BE2C (cell line): ENCODE measurements around the gene MUC4.
"Not testable (repeated sequence)": the region's sequence is repeated elsewhere in the genome, so short reads cannot be mapped to it uniquely, and the experiment has no call there.

Experiments
- DNase-seq: peaks from one replicate; pipeline ENCODE4 v3.0.0-alpha.2; 2020
- H3K27me3 ChIP-seq: fragments of 250-450 bp; sonication (Bioruptor Pico); 2 replicates; pipeline ENCODE4 v1.5.1; 2020; ENCODE audit warnings: mild to moderate bottlenecking
- H3K36me3 ChIP-seq: fragments of 250-450 bp; sonication (Bioruptor Pico); 2 replicates; pipeline ENCODE4 v1.5.1; 2020; ENCODE audit warnings: mild to moderate bottlenecking
- H3K4me1 ChIP-seq: fragments of 250-450 bp; sonication (Bioruptor Pico); 2 replicates; pipeline ENCODE4 v1.5.1; 2020
- H3K4me3 ChIP-seq: 2 replicates; pipeline ENCODE4 v1.5.1; 2011; ENCODE audit warnings: low read depth, low read length
- H3K9me3 ChIP-seq: fragments of 250-450 bp; sonication (Bioruptor Pico); 2 replicates; pipeline ENCODE4 v1.5.1; 2020
- TF ChIP-seq, protein P1 (sequence below): IDR thresholded peaks from 2 replicates; pipeline ENCODE4 v1.5.1; 2012; ENCODE audit warnings: mild to moderate bottlenecking, low read depth, low read length

Gene MUC4

GRCh38 chr3:195744437-195744836 is 67.3 kb downstream of the MUC4 start:
- no peak for DNase-seq
- TF ChIP-seq, protein P1, sequence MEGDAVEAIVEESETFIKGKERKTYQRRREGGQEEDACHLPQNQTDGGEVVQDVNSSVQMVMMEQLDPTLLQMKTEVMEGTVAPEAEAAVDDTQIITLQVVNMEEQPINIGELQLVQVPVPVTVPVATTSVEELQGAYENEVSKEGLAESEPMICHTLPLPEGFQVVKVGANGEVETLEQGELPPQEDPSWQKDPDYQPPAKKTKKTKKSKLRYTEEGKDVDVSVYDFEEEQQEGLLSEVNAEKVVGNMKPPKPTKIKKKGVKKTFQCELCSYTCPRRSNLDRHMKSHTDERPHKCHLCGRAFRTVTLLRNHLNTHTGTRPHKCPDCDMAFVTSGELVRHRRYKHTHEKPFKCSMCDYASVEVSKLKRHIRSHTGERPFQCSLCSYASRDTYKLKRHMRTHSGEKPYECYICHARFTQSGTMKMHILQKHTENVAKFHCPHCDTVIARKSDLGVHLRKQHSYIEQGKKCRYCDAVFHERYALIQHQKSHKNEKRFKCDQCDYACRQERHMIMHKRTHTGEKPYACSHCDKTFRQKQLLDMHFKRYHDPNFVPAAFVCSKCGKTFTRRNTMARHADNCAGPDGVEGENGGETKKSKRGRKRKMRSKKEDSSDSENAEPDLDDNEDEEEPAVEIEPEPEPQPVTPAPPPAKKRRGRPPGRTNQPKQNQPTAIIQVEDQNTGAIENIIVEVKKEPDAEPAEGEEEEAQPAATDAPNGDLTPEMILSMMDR, result no peak

DNA sequence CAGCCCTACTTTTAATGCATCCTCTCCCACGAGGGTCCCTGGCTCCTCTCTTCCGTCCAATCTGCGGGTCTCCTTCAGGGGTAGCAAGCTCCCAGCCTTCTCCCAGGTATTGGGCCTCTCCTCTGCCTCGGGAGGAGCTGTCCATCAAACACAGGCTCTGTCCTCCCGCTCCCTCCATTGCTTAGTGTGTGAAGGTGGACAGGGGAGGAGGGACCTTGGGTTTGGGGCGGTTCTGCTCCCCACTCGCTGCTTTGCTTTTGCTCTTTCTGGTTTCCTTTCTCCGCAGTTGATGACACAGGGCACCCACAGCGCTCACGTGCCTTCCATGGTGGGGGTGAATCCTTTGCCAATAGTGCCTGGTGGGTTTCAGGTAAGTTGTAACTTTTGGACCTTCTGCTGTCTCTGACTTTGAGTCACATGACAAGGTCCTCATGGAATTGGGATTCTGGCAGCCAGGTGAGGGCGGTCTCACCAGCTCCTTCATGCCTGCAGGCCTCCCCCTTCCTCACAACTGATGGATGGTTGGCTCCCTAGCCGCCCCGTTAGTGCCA is 72.1 kb downstream of the MUC4 start:
- DNase-seq, result no peak
- Histone ChIP-seq H3K27me3 (peaks cover 2% of the 10 kb centered on the region; the same call in 1 of the 2 replicates), H3K4me3 (no peak overlapping the region), H3K4me1 (no peaks in the 10 kb centered on the region), H3K36me3 (no peaks in the 10 kb centered on the region), H3K9me3 (no peaks in the 10 kb centered on the region; the same call in 1 of the 2 replicates)
- TF ChIP-seq, protein P1, result no peak

More at GRCh38 chr3:195744437-195744836, 67.3 kb downstream of the MUC4 start:
- H3K27me3 ChIP-seq, result peaks cover 6% of the 10 kb centered on the region; the same call in 1 of the 2 replicates
- no peaks in the 10 kb centered on the region for H3K36me3 ChIP-seq
- no peaks in the 10 kb centered on the region; the same call in 1 of the 2 replicates for H3K9me3 ChIP-seq
- no peak overlapping the region for H3K4me3 ChIP-seq
- H3K4me1 ChIP-seq, result no peaks in the 10 kb centered on the region

DNA sequence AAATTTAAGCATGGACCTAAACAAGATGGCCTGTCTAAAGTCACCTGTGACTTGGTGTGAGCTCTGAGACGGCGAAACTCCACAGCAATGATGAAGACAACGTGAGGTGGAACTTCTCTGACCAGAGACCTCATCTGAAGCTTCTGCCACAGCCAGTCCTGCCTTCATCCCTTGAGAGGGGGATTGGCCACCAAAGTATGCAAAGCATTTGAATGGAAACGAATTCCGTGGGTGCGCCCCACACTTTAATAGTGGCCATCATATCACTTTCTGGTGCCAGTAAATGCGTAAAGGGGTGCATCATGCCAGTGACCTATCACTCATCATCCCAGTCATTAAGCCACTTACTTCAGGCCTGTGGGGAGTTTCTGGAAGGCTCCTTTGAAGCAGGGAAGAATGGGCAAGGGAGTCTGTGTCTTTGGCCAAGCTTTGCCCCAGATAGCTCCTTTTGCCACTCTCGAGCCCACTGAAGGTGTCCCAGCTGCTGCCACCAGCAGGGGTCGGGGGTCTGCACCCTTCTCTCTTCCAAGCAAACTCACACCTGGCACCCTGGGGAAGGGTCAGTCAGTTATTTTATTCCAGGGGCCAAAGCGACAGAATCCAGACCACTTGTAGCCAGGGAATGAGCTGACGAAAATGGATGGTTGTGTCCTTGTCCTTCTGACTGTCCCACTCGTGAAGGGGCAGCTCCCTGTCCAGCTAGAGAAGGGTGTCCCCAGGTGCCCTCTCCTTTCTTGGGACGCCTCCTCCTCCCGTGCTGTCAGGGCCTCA is 73.3 kb downstream of the MUC4 start:
- no peak overlapping the region for H3K4me3 ChIP-seq
- DNase-seq, result no peak
- no peaks in the 10 kb centered on the region for H3K36me3 ChIP-seq
- H3K4me1 ChIP-seq, result no peaks in the 10 kb centered on the region
- no peaks in the 10 kb centered on the region for H3K9me3 ChIP-seq
- TF ChIP-seq, protein P1, result 0 out of 2 replicates have a peak, but pooled peaks have one; percentile 12
- no peaks in the 10 kb centered on the region for H3K27me3 ChIP-seq

GRCh38 chr3:195737782-195738181 is 73.9 kb downstream of the MUC4 start:
- H3K9me3 ChIP-seq, DNase-seq, H3K27me3 ChIP-seq, H3K4me3 ChIP-seq, H3K36me3 ChIP-seq, H3K4me1 ChIP-seq: not testable (repeated sequence)

- Histone ChIP-seq H3K27me3 (no peaks in the 10 kb centered on the region), H3K4me1 (no peaks in the 10 kb centered on the region), H3K9me3 (no peaks in the 10 kb centered on the region), H3K4me3 (no peak overlapping the region), H3K36me3 (no peaks in the 10 kb centered on the region)
- DNase-seq, result no peak
- TF ChIP-seq, protein P1, result no peak
Observed at GRCh38 chr3:195736866-195737490, 74.8 kb downstream of the MUC4 start.

DNA sequence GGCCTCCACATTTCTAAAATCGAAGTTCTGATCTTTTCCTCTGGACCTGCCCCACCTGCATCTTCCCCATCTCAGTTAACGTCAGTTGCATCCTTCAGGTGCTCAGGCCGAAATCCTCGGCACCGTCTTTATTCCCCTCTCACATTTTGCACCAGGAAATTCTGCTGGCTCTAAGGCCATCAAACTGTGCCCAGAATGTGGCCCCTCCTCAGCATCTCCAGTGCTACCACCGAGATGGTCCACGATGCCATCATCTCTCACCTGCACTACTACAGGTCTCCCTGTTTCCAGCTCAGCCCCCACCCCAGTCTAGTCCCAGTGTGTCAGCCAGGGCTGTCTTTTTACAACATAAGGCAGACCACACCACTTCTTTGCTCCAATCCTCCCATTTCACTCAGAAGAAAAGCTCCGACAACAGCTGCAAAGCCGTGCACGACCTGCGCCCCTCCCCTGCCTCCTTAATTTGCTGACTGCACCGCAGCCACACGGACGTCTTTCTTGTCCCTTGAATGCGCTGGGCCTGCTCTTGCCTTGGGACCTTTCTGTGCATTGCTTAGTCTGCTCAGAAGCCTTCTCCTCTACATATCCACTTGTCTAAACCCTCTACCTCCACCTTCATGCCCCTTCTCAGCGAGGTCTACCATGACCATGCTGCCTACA is 76.6 kb downstream of the MUC4 start:
- no peak for DNase-seq
- no peaks in the 10 kb centered on the region for H3K4me1 ChIP-seq

More for the DNA sequence above, 76.6 kb downstream of the MUC4 start:
- Histone ChIP-seq H3K9me3 (no peaks in the 10 kb centered on the region), H3K27me3 (no peaks in the 10 kb centered on the region), H3K4me3 (no peak overlapping the region), H3K36me3 (no peaks in the 10 kb centered on the region)
- TF ChIP-seq, protein P1, result no peak
